Fibroblast of the aortic adventitia (primary cell): Measurements from ENCODE around the gene EHD1. TPM values are rescaled to one million over a fixed set of nuclear protein-coding genes. Genes with fewer than 3 reads are reported as not detected.

Experiments
- DNase-seq: peaks from one replicate; pipeline ENCODE4 v3.0.0-alpha.2; 2010; ENCODE audit warnings: low read depth
- H3K4me3 ChIP-seq: 2 replicates; pipeline ENCODE4 v1.5.1; 2011; ENCODE audit warnings: low read depth, mild to moderate bottlenecking, control low read depth, low read length, moderate library complexity
- CTCF ChIP-seq: IDR thresholded peaks from 2 replicates; pipeline ENCODE4 v1.5.1; 2011; ENCODE audit warnings: mild to moderate bottlenecking, low read length, control low read depth, inconsistent platforms; ENCODE audit not compliant: insufficient read depth
- total RNA-seq: library from RNA; depleted of rRNA; stranded (reverse); fragments of >200 nt; gene quantifications from 2 replicates; pipeline ENCODE4 v1.2.3, GENCODE V29; 2012; ENCODE audit warnings: low replicate concordance

Gene EHD1
- total RNA-seq, 1 donor, result 68.1 TPM

- DNase-seq, result no peak
- no peak for TF ChIP-seq CTCF
- no peak overlapping the region for H3K4me3 ChIP-seq
Measured at GRCh38 chr11:64842366-64842759, 36.1 kb downstream of the EHD1 start.

DNA sequence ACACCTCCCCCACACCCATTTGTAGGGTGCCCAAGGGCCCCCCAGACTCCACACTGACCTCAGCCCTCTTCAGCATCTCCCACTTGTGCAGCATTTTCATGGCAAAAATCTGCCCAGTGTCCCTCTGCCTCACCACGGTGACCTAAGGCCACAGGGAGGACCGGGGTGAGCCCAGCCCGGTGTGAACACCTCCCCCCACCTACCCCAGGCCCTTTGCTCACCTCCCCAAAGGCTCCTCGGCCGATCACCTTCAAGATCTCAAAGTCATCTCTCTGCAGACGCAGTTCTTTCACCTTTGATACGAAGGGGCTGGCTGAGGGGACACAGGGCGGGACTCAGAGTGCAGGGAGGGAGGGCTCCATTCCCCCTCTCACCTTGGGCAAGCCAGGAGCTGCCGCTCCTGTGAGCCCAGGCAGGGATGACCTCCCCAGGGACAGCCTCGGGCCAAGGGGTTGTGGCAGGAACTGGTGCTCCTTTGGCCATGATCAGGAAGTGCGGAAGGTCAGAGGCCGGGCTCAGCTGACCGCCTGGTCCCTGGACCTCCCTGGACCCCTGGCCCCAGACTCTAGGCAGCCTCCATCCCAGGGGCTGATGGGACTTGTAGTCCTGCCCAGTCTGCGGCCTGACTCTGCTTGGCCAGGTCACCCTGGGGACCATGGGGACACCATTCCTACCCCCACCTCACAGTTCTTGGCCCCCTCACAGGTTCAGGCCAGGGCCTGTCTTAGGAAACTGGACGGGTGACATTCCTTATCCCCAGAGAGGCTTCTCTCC is 36.6 kb downstream of the EHD1 start:
- no peak overlapping the region for H3K4me3 ChIP-seq
- TF ChIP-seq CTCF, result no peak
- DNase-seq, result no peak

GRCh38 chr11:64839887-64840782 is 38.3 kb downstream of the EHD1 start:
- TF ChIP-seq CTCF, result no peak
- no peak overlapping the region for H3K4me3 ChIP-seq
- no peak for DNase-seq

GRCh38 chr11:64839335-64839734 is 39.1 kb downstream of the EHD1 start:
- no peak for DNase-seq
- no peak overlapping the region for H3K4me3 ChIP-seq
- TF ChIP-seq CTCF, result no peak

DNA sequence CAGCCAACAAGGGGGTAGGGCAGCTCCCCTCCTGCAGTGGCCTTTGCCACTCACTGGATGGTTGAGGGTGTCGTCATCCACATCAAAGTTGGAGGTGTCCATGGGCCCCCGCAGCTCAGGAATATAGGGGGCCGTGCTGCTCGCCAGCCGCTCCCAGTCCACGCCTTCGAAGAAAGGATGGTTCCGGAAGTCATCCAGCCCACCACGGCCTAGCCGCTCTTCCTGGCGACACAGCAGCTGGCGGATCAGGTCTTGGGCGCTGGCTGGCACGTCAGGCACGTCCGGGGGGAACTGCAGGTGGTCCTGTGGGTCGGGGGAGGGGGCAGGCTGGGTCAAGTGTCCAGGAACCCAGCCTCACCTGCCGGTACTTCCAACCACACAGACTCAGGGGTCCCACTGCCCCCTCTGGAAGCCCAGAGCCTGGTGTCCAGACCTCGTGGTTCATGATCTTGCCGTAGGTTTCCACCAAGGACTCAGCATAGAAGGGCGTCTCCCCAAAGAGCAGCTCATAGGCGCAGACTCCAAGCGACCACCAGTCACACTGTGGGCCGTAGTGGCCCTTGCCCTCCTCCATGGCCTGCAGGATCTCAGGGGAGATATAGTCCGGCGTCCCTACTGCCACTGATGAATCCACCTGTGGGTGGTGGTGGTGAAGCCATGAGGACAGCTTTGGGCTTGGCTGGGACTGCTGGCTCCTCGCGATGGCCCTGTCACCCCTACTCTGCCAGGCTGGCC is 39.7 kb downstream of the EHD1 start:
- H3K4me3 ChIP-seq, result no peak overlapping the region
- TF ChIP-seq CTCF, result no peak
- DNase-seq, result no peak

GRCh38 chr11:64837887-64838351 is 40.5 kb downstream of the EHD1 start:
- no peak overlapping the region for H3K4me3 ChIP-seq
- DNase-seq, result no peak
- no peak for TF ChIP-seq CTCF
